Activated CD4-positive, alpha-beta T cell treated with anti-CD3 and anti-CD28 coated beads, Interleukin-2, amount 10 ng/mL, durations not matched to agents 24 days and 14 days (primary cell): ENCODE results near the gene PNPLA6. TPM values are rescaled to one million over a fixed set of nuclear protein-coding genes. Genes with fewer than 3 reads are reported as not detected.

Experiments used
- DNase-seq: peaks from one replicate; pipeline ENCODE4 v3.0.0; 2022
- H3K27ac Mint-ChIP-seq: one replicate; pipeline ENCODE4 v1.8.0; 2022; ENCODE audit warnings: mild to moderate bottlenecking, mixed read lengths
- H3K27me3 Mint-ChIP-seq: one replicate; pipeline ENCODE4 v1.8.0; 2022; ENCODE audit warnings: mixed read lengths
- H3K36me3 Mint-ChIP-seq: one replicate; pipeline ENCODE4 v1.8.0; 2022; ENCODE audit warnings: low read depth, mild to moderate bottlenecking, mixed read lengths
- H3K4me1 Mint-ChIP-seq: one replicate; pipeline ENCODE4 v1.8.0; 2021; ENCODE audit warnings: mixed read lengths
- H3K4me3 Mint-ChIP-seq: one replicate; pipeline ENCODE4 v1.8.0; 2022; ENCODE audit warnings: mild to moderate bottlenecking, moderate library complexity, mixed read lengths
- H3K9me3 Mint-ChIP-seq: one replicate; pipeline ENCODE4 v1.8.0; 2021; ENCODE audit warnings: mixed read lengths
- intact Hi-C: fragments of 100-400 bp; cut with micrococcal nuclease; formaldehyde crosslinking; loops from one replicate; pipeline ENCODE4 v1.15.1; 2023
- total RNA-seq: library from RNA; stranded (reverse); gene quantifications from 2 replicates; pipeline ENCODE4 v1.2.3, GENCODE V29; 2022

PNPLA6 gene
- total RNA-seq, 1 donor from 2014 or later = 125 TPM

DNA sequence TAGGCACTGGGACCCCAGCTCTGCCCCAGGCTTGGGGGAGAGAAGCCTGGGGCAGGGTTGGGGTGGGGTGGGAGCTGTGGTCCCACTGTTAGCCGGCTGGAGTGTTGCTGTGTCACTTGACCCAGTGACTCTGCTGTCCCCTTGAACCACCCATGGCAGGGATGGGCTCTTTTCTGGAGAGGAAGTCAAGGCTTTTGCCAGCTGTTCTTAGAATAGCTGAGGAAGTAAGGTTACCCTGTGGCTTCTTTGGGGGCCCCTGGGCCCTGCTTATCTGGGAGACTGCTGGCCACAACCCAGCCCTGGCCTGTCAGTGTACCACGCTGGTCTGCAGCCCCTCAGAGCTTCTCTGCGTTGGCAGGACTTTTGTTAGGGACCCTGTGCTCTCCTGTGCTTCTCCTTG, 9.1 kb downstream of the PNPLA6 start:
- Mint-ChIP-seq H3K27me3 (no peaks in the 10 kb centered on the region), H3K9me3 (no peaks in the 10 kb centered on the region), H3K4me3 (peak overlapping the region; percentile 39), H3K4me1 (peaks cover 18% of the 10 kb centered on the region), H3K27ac (peak overlapping the region; percentile 71), H3K36me3 (peaks cover 36% of the 10 kb centered on the region)
- DNase-seq = no peak
- intact Hi-C loops = no loop called here

DNA sequence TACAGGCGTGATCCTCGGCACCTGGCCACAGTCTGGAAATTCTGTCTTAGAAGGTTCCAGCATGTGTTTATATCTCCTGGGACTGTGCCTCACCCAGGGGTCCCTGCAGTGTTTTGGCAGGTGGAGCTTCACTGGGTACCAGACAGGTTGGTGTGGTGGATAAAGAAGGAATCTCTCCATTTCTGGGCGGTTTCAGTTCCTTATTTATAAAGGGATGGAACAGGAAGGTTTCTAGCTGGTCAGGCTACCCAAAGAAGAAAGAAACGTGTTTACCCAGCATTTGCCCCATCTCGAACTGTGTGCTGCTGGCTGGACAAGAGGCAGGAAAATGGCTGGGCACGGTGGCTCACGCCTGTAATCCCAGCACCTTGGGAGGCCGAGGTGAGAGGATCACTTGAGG, 9.8 kb downstream of the PNPLA6 start:
- peaks cover 35% of the 10 kb centered on the region for H3K36me3 Mint-ChIP-seq
- no peaks in the 10 kb centered on the region for H3K27me3 Mint-ChIP-seq
- no peak for DNase-seq
- H3K9me3 Mint-ChIP-seq = no peaks in the 10 kb centered on the region
- peaks cover 18% of the 10 kb centered on the region for H3K4me1 Mint-ChIP-seq
- H3K27ac Mint-ChIP-seq = peak overlapping the region; percentile 41
- H3K4me3 Mint-ChIP-seq = no peak overlapping the region
- intact Hi-C loops = no loop called here

- peak overlapping the region; percentile 28 for H3K4me3 Mint-ChIP-seq
- H3K9me3 Mint-ChIP-seq = no peaks in the 10 kb centered on the region
- intact Hi-C loops = no loop called here
- peak overlapping the region; percentile 73 for H3K27ac Mint-ChIP-seq
- H3K36me3 Mint-ChIP-seq = peaks cover 38% of the 10 kb centered on the region
- no peaks in the 10 kb centered on the region for H3K27me3 Mint-ChIP-seq
- no peak for DNase-seq
- H3K4me1 Mint-ChIP-seq = peaks cover 18% of the 10 kb centered on the region
These were observed 10.4 kb downstream of the PNPLA6 start for GRCh38 chr19:7545904-7546303.

- H3K9me3 Mint-ChIP-seq = no peaks in the 10 kb centered on the region
- no peak for DNase-seq
- peaks cover 32% of the 10 kb centered on the region for H3K36me3 Mint-ChIP-seq
- peak overlapping the region; percentile 37 for H3K27ac Mint-ChIP-seq
- intact Hi-C loops = no loop called here
- H3K4me1 Mint-ChIP-seq = peaks cover 18% of the 10 kb centered on the region
- no peaks in the 10 kb centered on the region for H3K27me3 Mint-ChIP-seq
- no peak overlapping the region for H3K4me3 Mint-ChIP-seq
These were observed 11.6 kb downstream of the PNPLA6 start for GRCh38 chr19:7547159-7547558.

DNA sequence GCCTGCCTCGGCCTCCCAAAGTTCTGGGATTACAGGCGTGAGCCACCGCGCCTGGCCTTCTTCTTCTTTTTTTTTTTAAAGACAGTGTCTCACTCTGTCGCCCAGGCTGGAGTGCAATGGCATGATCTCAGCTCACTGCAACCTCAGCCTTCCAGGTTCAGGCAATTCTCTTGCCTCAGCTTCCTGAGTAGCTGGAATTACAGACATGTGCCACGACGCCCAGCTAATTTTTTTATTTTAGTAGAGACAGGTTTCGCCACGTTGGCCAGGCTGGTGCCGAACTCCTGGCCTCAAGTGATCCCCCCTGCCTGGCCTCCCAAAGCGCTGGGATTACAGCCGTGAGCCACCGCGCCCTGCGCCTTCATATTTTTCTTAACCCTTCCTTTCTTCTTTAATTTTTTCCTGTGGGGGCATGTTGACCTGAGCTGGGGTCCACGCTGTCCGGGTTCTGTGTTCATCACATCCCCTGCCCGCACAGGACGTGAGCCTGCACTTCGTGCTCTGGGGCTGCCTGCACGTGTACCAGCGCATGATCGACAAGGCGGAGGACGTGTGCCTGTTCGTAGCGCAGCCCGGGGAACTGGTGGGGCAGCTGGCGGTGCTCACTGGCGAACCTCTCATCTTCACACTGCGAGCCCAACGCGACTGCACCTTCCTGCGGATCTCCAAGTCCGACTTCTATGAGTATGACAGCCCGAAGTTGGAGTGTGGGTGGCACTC, 14.1 kb downstream of the PNPLA6 start:
- intact Hi-C loops = no loop called here
- no peak for DNase-seq
- peaks cover 27% of the 10 kb centered on the region for H3K36me3 Mint-ChIP-seq
- H3K4me3 Mint-ChIP-seq = no peak overlapping the region
- H3K4me1 Mint-ChIP-seq = peaks cover 13% of the 10 kb centered on the region
- H3K27me3 Mint-ChIP-seq = no peaks in the 10 kb centered on the region
- no peak overlapping the region for H3K27ac Mint-ChIP-seq
- no peaks in the 10 kb centered on the region for H3K9me3 Mint-ChIP-seq

GRCh38 chr19:7550169-7550770, 14.8 kb downstream of the PNPLA6 start:
- peaks cover 27% of the 10 kb centered on the region for H3K36me3 Mint-ChIP-seq
- no peaks in the 10 kb centered on the region for H3K27me3 Mint-ChIP-seq
- no peak overlapping the region for H3K4me3 Mint-ChIP-seq
- H3K4me1 Mint-ChIP-seq = peaks cover 9% of the 10 kb centered on the region
- DNase-seq = no peak
- H3K9me3 Mint-ChIP-seq = no peaks in the 10 kb centered on the region
- no peak overlapping the region for H3K27ac Mint-ChIP-seq
- intact Hi-C loops = no loop called here

DNA sequence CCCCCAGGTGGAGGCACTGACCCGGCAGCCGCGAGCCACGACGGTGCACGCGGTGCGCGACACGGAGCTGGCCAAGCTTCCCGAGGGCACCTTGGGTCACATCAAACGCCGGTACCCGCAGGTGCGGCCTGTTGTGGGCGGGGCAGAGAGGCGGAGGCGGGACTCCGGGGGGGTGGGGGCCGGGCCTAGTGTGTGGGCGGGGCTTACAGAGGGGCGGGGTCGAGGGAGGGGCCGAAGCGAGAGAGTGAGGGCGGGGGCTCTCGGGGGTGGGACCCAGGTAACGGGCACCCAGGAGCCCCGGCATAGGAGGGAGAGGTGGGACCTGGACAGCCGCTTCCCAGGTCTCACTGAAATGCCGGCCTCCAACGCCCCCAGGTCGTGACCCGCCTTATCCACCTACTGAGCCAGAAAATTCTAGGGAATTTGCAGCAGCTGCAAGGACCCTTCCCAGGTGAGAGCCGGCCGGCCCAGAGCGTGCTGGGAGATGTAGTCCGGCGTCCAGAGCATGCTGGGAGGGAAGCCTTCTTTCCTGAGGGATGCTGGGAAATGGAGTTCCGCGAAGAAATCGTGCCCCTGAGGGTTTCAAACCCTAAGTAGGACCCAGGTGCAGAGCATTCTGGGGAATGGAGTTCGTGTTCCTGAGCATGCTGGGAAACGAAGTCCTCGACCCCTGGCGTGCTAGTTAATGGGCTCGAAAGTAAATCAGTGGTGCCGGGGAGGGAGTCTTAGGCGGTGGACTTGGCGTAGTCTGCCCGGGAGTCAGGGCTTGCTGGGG, 15.7 kb downstream of the PNPLA6 start:
- peak; percentile 65 for DNase-seq
- Mint-ChIP-seq H3K9me3 (no peaks in the 10 kb centered on the region), H3K4me1 (peaks cover 3% of the 10 kb centered on the region), H3K27me3 (no peaks in the 10 kb centered on the region), H3K36me3 (peaks cover 26% of the 10 kb centered on the region), H3K4me3 (no peak overlapping the region), H3K27ac (no peak overlapping the region)
- intact Hi-C loops = no loop called here

DNA sequence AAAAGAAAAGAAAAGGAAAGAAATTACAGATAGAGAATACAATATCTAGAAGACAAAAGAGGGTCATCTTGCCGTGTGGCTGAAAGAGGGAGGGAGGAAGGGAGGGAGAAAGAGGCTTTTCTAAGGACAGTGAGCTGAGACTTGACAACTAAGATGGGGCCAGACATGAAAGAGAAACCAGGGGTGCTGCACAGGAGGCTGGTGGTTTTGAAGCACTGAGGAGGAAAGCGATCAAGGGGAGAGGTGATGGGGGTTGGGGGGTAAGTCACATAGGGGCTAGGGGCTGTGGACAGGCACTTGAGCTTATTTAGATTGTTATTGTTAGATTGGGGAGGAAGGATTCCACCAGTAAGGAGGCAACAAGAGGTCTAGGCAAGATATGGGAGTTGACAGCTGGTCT, 17.3 kb downstream of the PNPLA6 start:
- H3K4me1 Mint-ChIP-seq = peaks cover 3% of the 10 kb centered on the region
- peaks cover 33% of the 10 kb centered on the region for H3K36me3 Mint-ChIP-seq
- no peaks in the 10 kb centered on the region for H3K9me3 Mint-ChIP-seq
- H3K4me3 Mint-ChIP-seq = no peak overlapping the region
- H3K27me3 Mint-ChIP-seq = no peaks in the 10 kb centered on the region
- intact Hi-C loops = no loop called here
- no peak overlapping the region for H3K27ac Mint-ChIP-seq
- no peak for DNase-seq

DNA sequence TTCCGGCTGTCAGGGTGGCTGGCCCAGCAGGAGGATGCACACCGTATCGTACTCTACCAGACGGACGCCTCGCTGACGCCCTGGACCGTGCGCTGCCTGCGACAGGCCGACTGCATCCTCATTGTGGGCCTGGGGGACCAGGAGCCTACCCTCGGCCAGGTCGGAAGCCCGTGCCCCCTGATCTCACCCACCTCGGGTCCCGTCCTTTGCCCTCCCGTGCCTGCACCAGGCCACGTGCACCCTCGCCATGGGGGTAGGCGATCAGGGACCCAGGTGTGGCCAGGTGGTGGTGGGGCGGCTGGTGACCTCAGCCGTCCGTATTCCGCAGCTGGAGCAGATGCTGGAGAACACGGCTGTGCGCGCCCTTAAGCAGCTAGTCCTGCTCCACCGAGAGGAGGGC, 19.0 kb downstream of the PNPLA6 start:
- intact Hi-C loops = no loop called here

DNA sequence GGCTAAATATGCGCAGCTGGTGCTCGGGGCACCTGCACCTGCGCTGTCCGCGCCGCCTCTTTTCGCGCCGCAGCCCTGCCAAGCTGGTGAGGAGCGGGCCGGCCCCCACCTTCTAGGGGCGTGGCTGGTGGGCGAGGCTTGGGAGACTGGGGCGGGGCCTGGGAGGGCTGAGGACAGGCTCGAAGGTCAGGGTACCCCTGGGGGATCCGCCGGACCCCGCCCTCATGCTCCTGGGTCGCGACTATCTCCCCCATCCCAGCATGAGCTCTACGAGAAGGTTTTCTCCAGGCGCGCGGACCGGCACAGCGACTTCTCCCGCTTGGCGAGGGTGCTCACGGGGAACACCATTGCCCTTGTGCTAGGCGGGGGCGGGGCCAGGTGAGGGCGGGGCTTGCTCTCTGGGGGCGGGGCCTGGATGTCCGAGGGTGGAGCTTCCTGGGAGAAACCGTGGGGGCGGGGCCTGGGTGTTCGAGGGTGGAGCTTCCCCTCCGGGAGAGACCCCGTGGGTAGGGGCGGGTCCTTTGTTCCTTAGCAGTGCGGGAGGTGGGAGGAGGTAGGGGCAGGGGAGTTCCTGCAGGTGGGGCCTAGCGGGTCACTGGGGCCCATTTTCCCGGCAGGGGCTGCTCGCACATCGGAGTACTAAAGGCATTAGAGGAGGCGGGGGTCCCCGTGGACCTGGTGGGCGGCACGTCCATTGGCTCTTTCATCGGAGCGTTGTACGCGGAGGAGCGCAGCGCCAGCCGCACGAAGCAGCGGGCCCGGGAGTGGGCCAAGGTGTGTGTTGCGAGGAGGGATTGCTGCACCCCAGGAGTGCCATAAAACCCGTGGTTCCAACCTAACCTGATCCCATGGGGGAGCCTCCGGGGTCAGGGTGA, 19.7 kb downstream of the PNPLA6 start:
- Mint-ChIP-seq H3K27ac (no peak overlapping the region), H3K9me3 (no peaks in the 10 kb centered on the region), H3K36me3 (peaks cover 45% of the 10 kb centered on the region), H3K27me3 (no peaks in the 10 kb centered on the region), H3K4me1 (peaks cover 3% of the 10 kb centered on the region), H3K4me3 (no peak overlapping the region)
- intact Hi-C loops = no loop called here
- DNase-seq = peak; percentile 66

More for the DNA sequence above, 19.0 kb downstream of the PNPLA6 start:
- DNase-seq = no peak
- H3K9me3 Mint-ChIP-seq = no peaks in the 10 kb centered on the region
- peaks cover 45% of the 10 kb centered on the region for H3K36me3 Mint-ChIP-seq
- H3K27me3 Mint-ChIP-seq = no peaks in the 10 kb centered on the region
- no peak overlapping the region for H3K4me3 Mint-ChIP-seq
- no peak overlapping the region for H3K27ac Mint-ChIP-seq
- H3K4me1 Mint-ChIP-seq = peaks cover 3% of the 10 kb centered on the region

- Mint-ChIP-seq H3K27me3 (no peaks in the 10 kb centered on the region), H3K4me3 (no peak overlapping the region), H3K27ac (no peak overlapping the region), H3K9me3 (no peaks in the 10 kb centered on the region), H3K36me3 (peaks cover 44% of the 10 kb centered on the region), H3K4me1 (peaks cover 3% of the 10 kb centered on the region)
- intact Hi-C loops = no loop called here
- DNase-seq = no peak
These were observed 21.3 kb downstream of the PNPLA6 start for GRCh38 chr19:7556696-7557315.

DNA sequence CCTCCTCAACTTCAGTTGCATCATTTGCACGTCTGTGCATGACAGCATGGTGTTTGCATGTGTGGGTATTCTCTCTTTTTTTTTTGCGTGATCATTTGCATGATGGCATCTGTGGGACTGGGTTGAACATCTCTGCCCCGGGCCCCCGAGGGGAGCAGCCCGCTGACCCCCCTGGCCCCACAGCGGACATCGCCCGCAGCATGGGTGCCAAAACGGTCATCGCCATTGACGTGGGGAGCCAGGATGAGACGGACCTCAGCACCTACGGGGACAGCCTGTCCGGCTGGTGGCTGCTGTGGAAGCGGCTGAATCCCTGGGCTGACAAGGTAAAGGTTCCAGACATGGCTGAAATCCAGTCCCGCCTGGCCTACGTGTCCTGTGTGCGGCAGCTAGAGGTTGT, 23.1 kb downstream of the PNPLA6 start:
- intact Hi-C loops = no loop called here
- Mint-ChIP-seq H3K36me3 (peaks cover 46% of the 10 kb centered on the region), H3K4me3 (no peak overlapping the region), H3K9me3 (no peaks in the 10 kb centered on the region), H3K4me1 (no peaks in the 10 kb centered on the region), H3K27me3 (no peaks in the 10 kb centered on the region), H3K27ac (no peak overlapping the region)
- DNase-seq = no peak

DNA sequence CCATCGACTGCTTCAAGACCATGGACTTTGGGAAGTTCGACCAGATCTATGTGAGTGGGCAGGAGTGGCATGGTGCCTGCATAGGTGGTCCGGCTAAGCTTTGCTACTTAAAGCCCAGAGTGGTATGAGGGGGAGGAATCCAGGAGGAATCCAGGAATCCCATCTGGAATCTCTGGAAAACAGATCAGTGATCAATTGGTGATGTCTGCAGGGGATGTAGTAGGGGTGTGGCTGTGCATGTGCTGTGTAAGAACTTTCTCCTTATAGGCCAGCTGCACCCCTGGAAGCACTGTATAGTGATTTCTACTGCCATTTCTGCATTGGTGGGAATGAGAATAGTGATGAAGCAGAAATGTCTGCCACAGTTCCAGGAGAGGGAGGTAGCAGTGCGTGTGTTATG, 23.6 kb downstream of the PNPLA6 start:
- H3K4me3 Mint-ChIP-seq = no peak overlapping the region
- DNase-seq = no peak
- no peaks in the 10 kb centered on the region for H3K9me3 Mint-ChIP-seq
- H3K27ac Mint-ChIP-seq = no peak overlapping the region
- H3K36me3 Mint-ChIP-seq = peaks cover 46% of the 10 kb centered on the region
- H3K4me1 Mint-ChIP-seq = no peaks in the 10 kb centered on the region
- intact Hi-C loops = no loop called here
- H3K27me3 Mint-ChIP-seq = no peaks in the 10 kb centered on the region
